T-helper 2 cell (primary cell): ENCODE measurements around the gene EXD2.
"Not testable (repeated sequence)": the region's sequence is repeated elsewhere in the genome, so short reads cannot be mapped to it uniquely, and the experiment has no call there.

ENCODE experiments used
- DNase-seq, 5 experiments: peaks; one replicate each; pipeline versions ENCODE4 v3.0.0 to v3.0.0-alpha.2; 2012 to 2022

The EXD2 gene

DNA sequence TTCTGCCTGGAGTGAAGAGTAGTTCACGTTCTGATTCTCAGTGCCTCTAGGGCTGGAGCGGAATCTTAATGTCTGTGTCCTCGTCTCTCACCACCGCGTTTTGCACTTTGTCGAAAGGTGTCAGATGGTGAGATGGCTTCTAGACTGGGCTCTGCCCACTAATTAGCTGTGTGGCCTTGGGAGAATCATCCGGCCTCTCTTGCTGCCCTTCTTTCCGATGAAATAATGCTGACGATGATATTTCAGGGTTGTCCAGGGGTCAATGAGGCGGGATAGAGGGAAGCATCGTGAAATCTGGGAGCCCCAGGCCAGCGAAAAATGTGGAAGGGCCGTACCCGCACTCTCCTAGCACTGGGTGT lies 67.8 kb downstream of the EXD2 start:
- no peak for DNase-seq

DNA sequence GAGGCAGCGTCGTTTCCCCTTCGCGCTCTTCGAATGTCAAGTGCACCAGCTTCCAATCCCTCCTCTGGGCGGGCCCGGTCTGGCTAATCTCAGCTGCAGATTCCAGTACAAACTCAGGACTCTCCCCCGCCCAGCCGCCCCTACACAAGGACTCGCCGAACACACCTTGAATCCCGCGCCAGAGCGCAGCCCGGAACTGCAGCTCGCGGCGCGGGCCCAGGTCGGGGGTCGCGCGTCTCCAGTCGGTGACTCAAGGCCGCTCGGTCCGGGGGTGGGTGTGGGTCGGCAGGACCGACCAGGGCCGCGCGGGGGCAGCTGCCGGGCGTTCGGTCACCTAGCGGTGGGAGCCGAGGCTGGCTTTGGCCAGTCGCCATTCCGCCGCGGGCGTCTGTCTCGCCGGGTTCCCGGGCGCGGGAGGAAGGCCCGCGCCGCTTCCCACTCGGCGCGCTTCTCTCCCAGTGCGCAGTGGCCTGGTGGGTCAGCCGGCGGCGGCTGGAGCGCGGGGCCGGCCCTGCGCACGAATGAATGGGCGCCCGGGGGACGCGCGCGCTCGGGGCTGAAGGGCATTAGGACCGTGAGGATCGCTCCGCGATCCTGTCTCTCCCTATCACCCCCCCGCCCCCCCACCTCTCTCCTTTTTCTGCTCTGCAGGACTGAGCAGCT lies 68.4 kb downstream of the EXD2 start, which contains the start of gene GALNT16:
TSS of gene GALNT16 (plus strand) at position 632 of the 663 bp plus-strand sequence. CDS start 133 bp downstream, outside the sequence.
- DNase-seq = peak in 1 of 5 experiments; percentile 3

DNA sequence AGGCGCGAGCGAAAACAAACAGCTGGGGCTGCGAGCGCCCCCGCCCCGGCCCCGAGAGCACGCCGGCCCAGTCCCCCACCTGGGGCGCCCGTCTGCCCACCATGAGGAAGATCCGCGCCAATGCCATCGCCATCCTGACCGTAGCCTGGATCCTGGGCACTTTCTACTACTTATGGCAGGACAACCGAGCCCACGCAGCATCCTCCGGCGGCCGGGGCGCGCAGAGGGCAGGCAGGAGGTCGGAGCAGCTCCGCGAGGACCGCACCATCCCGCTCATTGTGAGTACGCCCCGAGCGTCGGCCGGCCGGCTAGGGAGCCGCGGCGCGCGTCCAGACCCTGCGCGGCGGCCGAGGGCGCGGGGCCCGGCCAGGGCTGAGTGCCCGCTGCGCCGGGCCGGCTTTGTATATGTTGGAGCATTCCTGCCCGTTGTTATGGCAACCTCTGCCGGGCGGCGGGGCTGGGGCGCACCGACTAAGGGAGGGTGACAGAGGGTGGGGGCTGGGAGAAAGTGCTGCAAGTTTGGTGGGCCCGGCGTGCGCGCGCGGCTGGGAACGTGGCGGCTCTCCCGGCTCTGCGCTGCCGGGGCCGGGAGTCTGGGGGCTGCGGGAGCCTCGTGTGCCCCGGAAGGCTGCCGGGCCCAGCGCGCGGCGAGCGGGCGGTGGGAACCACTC lies 69.0 kb downstream of the EXD2 start:
- peak in 1 of 5 experiments; percentile 12 for DNase-seq

GRCh38 chr14:69260861-69261564 lies 69.7 kb downstream of the EXD2 start:
- peak in 3 of 5 experiments; percentile 5 to 39 (median 6) for DNase-seq

DNA sequence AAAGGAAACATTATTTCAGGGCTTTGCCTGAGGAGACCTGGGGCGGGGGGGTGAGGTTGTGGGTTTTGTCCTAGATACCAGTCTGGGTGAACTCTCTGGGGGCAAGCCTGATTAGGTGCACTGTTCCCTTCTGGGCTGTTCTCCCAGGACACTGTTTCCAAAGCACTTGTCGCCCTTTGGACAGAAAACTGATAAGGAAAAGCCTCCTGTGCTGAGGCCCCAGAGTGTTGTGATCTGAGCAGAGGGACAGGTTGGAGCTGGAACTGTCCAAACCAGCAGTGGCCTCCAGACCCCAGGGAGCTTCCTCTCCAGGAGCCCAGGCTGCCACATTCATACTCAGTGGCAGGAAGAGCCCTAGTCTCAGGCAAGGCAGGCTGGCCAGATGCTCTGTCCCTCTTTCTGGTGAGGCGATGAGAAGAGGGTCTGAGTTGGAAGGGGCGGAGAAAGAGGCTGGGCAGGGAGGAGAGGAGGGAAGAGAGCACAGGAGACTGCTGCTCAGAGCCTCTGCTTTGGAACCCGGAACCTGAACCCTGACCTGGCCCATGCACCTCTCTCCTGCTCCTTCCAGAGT lies 70.5 kb downstream of the EXD2 start:
- DNase-seq = no peak

DNA sequence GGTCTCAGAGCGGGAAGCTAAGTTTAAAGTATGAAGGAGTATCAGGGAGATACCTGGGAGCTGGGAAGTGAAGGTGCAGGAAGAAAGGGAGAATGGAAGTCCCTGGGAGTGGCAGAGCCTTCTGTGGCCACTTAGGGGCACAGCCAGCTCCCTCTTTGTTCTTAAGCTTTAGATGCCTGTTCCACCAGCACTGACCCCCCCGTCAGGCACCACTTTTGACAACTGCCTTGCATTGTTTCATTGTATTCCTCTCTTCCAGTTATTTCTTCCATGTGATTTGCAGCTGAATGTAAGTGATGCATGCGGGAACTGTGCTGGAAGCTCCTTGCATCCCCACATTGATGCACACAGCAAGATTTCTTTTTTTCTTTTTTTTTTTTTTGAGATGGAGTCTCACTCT lies 71.2 kb downstream of the EXD2 start:
- no peak for DNase-seq

DNA sequence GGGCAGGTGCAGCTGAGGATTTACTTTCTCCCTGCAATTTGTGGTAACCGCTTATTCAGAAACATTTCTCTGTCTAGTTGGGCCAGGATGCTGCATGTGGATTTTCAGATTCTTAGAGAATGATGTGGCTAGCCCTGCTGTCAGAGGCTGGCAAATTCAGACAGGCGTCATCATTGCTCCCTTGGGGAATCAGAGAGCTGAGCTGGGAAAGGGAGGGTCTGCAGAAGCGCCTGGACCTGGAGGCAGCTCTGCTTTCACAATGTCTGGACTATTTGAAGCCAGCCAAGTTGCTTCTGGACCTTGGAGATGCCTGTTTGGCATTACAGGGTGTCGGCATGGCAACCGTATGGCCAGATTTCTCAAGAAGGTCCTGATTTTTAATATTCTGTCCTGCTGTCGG lies 72.1 kb downstream of the EXD2 start:
- no peak for DNase-seq

- no peak for DNase-seq
These were observed 72.5 kb downstream of the EXD2 start for GRCh38 chr14:69263771-69264170.

GRCh38 chr14:69266572-69267345 lies 75.5 kb downstream of the EXD2 start:
- DNase-seq = no peak

DNA sequence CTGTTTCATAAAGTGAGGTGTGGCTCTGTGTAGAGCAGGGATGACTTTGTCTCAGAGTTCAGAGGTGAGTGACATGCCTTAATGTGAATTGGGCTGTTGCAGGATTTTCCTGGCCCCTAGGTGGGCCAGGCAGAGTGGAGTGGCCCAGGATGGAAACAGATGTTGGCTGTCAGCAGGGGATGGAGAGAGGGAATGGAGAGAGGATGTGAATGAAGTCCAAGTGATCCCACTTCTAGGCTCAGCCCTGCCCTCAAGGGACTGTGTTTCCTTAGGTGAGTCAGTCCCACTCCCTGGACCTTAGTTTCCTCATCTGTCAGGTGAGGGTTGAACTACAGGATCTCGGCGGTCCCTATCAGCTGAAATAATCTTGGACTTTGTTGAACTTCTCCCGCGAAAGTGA lies 76.2 kb downstream of the EXD2 start:
- DNase-seq = no peak

DNA sequence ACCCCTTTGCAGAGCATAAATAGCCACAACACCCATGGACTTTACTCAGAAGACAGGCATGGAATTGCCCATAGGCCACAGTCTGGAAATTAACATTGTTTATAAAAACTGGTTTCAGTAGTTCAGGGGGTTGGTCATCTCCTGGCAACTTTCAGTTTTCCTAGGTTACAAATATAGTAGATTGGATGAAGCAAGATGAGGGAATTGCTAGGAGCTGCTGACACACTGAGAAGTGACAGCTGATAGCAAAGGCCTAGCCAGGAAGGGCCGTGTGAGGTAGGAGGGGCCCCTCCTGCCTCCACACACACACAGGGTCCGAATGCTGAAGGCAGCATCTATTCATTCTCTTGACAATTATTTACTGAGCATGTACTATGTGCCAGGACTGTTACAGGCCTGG lies 76.9 kb downstream of the EXD2 start:
- DNase-seq = no peak

- DNase-seq = no peak
These were observed 77.5 kb downstream of the EXD2 start for GRCh38 chr14:69268763-69269162.

DNA sequence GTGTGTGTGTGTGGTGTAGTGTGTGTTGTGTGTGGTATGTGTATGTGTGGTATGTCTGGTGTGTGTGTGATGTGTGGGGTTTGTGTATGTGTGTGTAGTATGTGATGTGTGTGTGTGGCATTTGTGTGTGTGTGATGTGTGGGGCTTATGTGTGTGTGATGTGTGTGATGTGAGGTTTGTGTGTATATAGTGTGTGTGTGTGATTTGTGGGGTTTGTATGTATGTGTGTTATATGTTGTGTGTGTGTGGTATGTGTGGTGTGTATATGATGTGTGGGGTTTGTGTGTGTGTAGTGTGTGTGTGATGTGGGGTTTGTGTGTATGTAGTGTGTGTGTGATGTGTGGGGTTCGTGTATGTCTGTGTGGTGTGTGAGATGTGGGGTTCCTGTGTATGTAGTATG lies 78.1 kb downstream of the EXD2 start:
- no peak for DNase-seq

- no peak for DNase-seq
These were observed 78.8 kb downstream of the EXD2 start for GRCh38 chr14:69270097-69270496.

- DNase-seq = no peak
These were observed 79.8 kb downstream of the EXD2 start for GRCh38 chr14:69270795-69271708.

- DNase-seq = no peak
These were observed 83.0 kb downstream of the EXD2 start for GRCh38 chr14:69274321-69274720.

GRCh38 chr14:69275331-69275730 lies 84.0 kb downstream of the EXD2 start:
- no peak for DNase-seq

GRCh38 chr14:69277356-69277755 lies 86.1 kb downstream of the EXD2 start:
- not testable (repeated sequence) for DNase-seq

- no peak for DNase-seq
These were observed 89.5 kb downstream of the EXD2 start for GRCh38 chr14:69280746-69281291.

DNA sequence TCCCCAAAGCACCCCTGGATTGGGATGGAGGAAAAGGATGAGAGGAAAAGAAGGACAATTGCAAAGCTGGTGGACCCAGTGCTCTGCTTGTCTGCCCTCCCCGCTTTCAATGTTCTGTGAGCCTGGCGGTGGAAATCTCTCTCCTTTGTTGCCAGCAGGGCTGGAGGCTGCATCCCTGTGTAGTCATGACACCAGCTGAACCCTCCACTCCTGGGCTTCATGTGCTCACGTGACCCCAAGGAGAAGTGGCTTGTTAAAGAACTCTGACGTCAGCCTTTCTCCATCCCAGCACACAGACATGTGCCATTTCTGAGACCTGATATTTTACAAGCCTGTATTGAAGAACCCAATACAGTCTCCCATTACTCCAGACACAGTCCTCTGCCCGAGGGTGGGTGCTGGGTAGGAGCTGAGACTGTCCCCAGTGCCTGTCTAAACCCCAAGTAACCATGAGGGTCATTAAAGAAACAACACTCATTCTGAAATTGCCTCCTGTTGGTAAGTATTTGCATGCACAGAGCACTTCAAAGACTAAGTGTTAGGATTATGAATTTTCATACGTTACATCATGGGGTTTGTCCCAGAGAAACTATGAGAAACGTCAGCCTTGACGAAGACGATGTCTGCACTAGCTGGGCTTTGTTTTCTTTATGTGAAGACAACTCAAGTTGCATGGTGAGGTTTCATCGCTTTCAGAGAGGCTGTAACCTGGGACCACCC lies 90.3 kb downstream of the EXD2 start:
- no peak for DNase-seq

GRCh38 chr14:69282448-69282847 lies 91.2 kb downstream of the EXD2 start:
- no peak for DNase-seq
